HCT116 (cell line): ENCODE results near the gene DNAH5. TPM values are rescaled to one million over a fixed set of nuclear protein-coding genes. Genes with fewer than 3 reads are reported as not detected.

Source experiments
- ATAC-seq: fragments of 200-7000 bp; cut with Tn5 transposase; 2 replicates; pipeline ENCODE4 v1.9.1; 2020; ENCODE audit warnings: mild to moderate bottlenecking, moderate library complexity
- BruUV-seq: library from RNA; stranded (reverse); fragments of 400-500 nt; replicated peaks from 2 replicates; lab custom pipeline; 2021; lab: Mats Ljungman, UMichigan
- CTCF ChIA-PET: fragments of 300-600 bp; sonication (Branson Sonifier 250); formaldehyde crosslinking; loops from one replicate; lab custom pipeline; 2021; ENCODE audit warnings: antibody characterized with exemption; lab: Charles Lee
- POLR2A ChIA-PET: fragments of 300-600, 350-600 bp; sonication (Branson Sonifier 250); formaldehyde crosslinking; loops from one replicate; lab custom pipeline; 2021; ENCODE audit warnings: antibody characterized with exemption; lab: Charles Lee
- RAD21 ChIA-PET, 2 experiments: fragments of 300-600 bp; sonication (Branson Sonifier 250); formaldehyde crosslinking; loops; one replicate each; lab custom pipeline; 2023; ENCODE audit warnings: low total read pairs in 2 of 2; ENCODE audit not compliant: uncharacterized antibody in 2 of 2, unreplicated experiment in 2 of 2, low non-redundant PET in 1 of 2; lab: Charles Lee
- DNase-seq: peaks from one replicate; pipeline ENCODE4 v3.0.0-alpha.2; 2010; ENCODE audit warnings: low read depth, low spot score
- H2AFZ ChIP-seq: fragments of 200-600 bp; shearing (Covaris generic), sonication (generic); 2 replicates; pipeline ENCODE4 v1.6.1; 2017; ENCODE audit warnings: low read depth, mixed run types, mixed read lengths, antibody characterized with exemption, low read length; ENCODE audit not compliant: poor library complexity, severe bottlenecking
- H3K27ac ChIP-seq: 2 replicates; pipeline ENCODE4 v1.5.1; 2012; ENCODE audit warnings: low read depth, low read length
- H3K27me3 ChIP-seq: fragments of 200-600 bp; sonication (generic); 2 replicates; pipeline ENCODE4 v1.6.1; 2016; ENCODE audit warnings: mixed run types, low read length, mixed read lengths; ENCODE audit not compliant: insufficient read depth
- H3K36me3 ChIP-seq, 2 experiments: fragments of 200-500 bp in 1 of 2; fragments of 200-600 bp in 1 of 2; sonication (Bioruptor generic) in 1 of 2; sonication (generic) in 1 of 2; 2 replicates each; pipeline versions ENCODE4 v1.5.1 to v1.6.1; 2014 to 2016; ENCODE audit warnings: low read length in 2 of 2, inconsistent platforms in 1 of 2, mixed read lengths in 1 of 2, mixed run types in 1 of 2; ENCODE audit not compliant: insufficient read depth in 2 of 2, control insufficient read depth in 1 of 2
- H3K4me1 ChIP-seq, 2 experiments: fragments of 200-600 bp in 1 of 2; sonication (generic) in 1 of 2; 2 replicates each; pipeline versions ENCODE4 v1.5.1 to v1.6.1; 2012 to 2017; ENCODE audit warnings: low read length in 2 of 2, inconsistent platforms in 1 of 2, mild to moderate bottlenecking in 1 of 2, mixed read lengths in 1 of 2, mixed run types in 1 of 2, moderate library complexity in 1 of 2; ENCODE audit not compliant: insufficient read depth in 2 of 2, control insufficient read depth in 1 of 2
- H3K4me2 ChIP-seq: fragments of 200-600 bp; sonication (generic); 2 replicates; pipeline ENCODE4 v1.6.1; 2017; ENCODE audit warnings: mixed run types, low read length, mixed read lengths
- H3K4me3 ChIP-seq, 2 experiments: fragments of 200-600 bp in 1 of 2; sonication (generic) in 1 of 2; replicated peaks in 1 of 2; 2 replicates each; pipeline ENCODE4 v1.5.1; 2011 to 2016; ENCODE audit warnings: low read length in 2 of 2, control low read depth in 1 of 2, low read depth in 1 of 2, mild to moderate bottlenecking in 1 of 2, mixed read lengths in 1 of 2, mixed run types in 1 of 2
- H3K79me2 ChIP-seq: fragments of 200-600 bp; sonication (generic); 2 replicates; pipeline ENCODE4 v1.6.1; 2017; ENCODE audit warnings: mild to moderate bottlenecking, mixed run types, low read length, moderate library complexity, mixed read lengths; ENCODE audit not compliant: insufficient read depth
- H3K9ac ChIP-seq: fragments of 200-600 bp; sonication (generic); 2 replicates; pipeline ENCODE4 v1.6.1; 2016; ENCODE audit warnings: low read length, mixed read lengths
- H3K9me2 ChIP-seq: fragments of 200-600 bp; sonication (generic), shearing (Covaris generic); 2 replicates; pipeline ENCODE4 v1.6.1; 2017; ENCODE audit warnings: mixed run types, mild to moderate bottlenecking, moderate library complexity; ENCODE audit not compliant: insufficient read depth
- H3K9me3 ChIP-seq, 2 experiments: fragments of 200-500 bp in 1 of 2; fragments of 200-600 bp in 1 of 2; sonication (Bioruptor generic) in 1 of 2; sonication (generic) in 1 of 2; 2 replicates each; pipeline ENCODE4 v1.6.1; 2014 to 2017; ENCODE audit warnings: low read length in 2 of 2, mixed read lengths in 2 of 2, inconsistent platforms in 1 of 2, low read depth in 1 of 2, mild to moderate bottlenecking in 1 of 2, mixed run types in 1 of 2, moderate library complexity in 1 of 2; ENCODE audit not compliant: control insufficient read depth in 1 of 2, insufficient read depth in 1 of 2
- H4K20me1 ChIP-seq: fragments of 200-600 bp; sonication (generic), shearing (Covaris generic); 2 replicates; pipeline ENCODE4 v1.6.1; 2017; ENCODE audit warnings: mixed run types, mild to moderate bottlenecking, moderate library complexity; ENCODE audit not compliant: insufficient read depth
- CBX3 ChIP-seq: IDR thresholded peaks from 2 replicates; pipeline ENCODE4 v1.6.1; 2012; ENCODE audit warnings: low read depth
- CEBPB ChIP-seq: IDR thresholded peaks from 2 replicates; pipeline ENCODE4 v1.6.1; 2012; ENCODE audit warnings: low read depth
- EGR1 ChIP-seq: IDR thresholded peaks from 2 replicates; pipeline ENCODE4 v1.6.1; 2012; ENCODE audit warnings: low read depth
- ELF1 ChIP-seq: IDR thresholded peaks from 2 replicates; pipeline ENCODE4 v1.6.1; 2012; ENCODE audit warnings: low read depth, borderline replicate concordance
- EZH2 ChIP-seq: fragments of 200-600 bp; sonication (generic); IDR thresholded peaks from 2 replicates; pipeline ENCODE4 v1.6.1; 2017; ENCODE audit warnings: antibody characterized with exemption, mixed run types
- EZH2phosphoT487 ChIP-seq: fragments of 200-600 bp; IDR thresholded peaks from 2 replicates; pipeline ENCODE4 v1.6.1; 2018; ENCODE audit warnings: antibody characterized with exemption, borderline replicate concordance
- FOSL1 ChIP-seq: IDR thresholded peaks from 2 replicates; pipeline ENCODE4 v1.6.1; 2012; ENCODE audit warnings: low read depth
- JUND ChIP-seq: IDR thresholded peaks from 2 replicates; pipeline ENCODE4 v1.6.1; 2012
- MAX ChIP-seq: IDR thresholded peaks from 2 replicates; pipeline ENCODE4 v1.6.1; 2012
- POLR2AphosphoS5 ChIP-seq: IDR thresholded peaks from 2 replicates; pipeline ENCODE4 v1.6.1; 2011; ENCODE audit warnings: mild to moderate bottlenecking, low read depth, low read length, moderate library complexity
- RAD21 ChIP-seq: IDR thresholded peaks from 2 replicates; pipeline ENCODE4 v1.6.1; 2012; ENCODE audit warnings: low read depth, mild to moderate bottlenecking
- REST ChIP-seq: IDR thresholded peaks from 2 replicates; pipeline ENCODE4 v1.6.1; 2012; ENCODE audit warnings: low read depth
- SIN3A ChIP-seq: IDR thresholded peaks from 2 replicates; pipeline ENCODE4 v1.6.1; 2012; ENCODE audit warnings: low read depth
- SRF ChIP-seq: IDR thresholded peaks from 2 replicates; pipeline ENCODE4 v1.6.1; 2012; ENCODE audit warnings: low read depth
- TCF7L2 ChIP-seq: IDR thresholded peaks from 2 replicates; pipeline ENCODE4 v1.7.0; 2011; ENCODE audit warnings: borderline replicate concordance, inconsistent platforms; ENCODE audit not compliant: insufficient read depth, insufficient read length; ENCODE audit errors: extremely low read depth
- ZFX ChIP-seq: fragments of 450-650 bp; IDR thresholded peaks from 2 replicates; pipeline ENCODE4 v1.6.1; 2017
- intact Hi-C: fragments of 100-400 bp; cut with micrococcal nuclease; formaldehyde crosslinking; loops from 2 replicates; pipeline ENCODE4 v1.10.0; 2022
- total RNA-seq: library from RNA; stranded (reverse); gene quantifications from one replicate; pipeline ENCODE4 v1.2.1, GENCODE V29; 2021; ENCODE audit not compliant: unreplicated experiment
- TF ChIP-seq, protein P1 (sequence below), 3 experiments: fragments of 200-600 bp in 1 of 3; sonication (generic) in 1 of 3; IDR thresholded peaks in 2 of 3; conservative IDR thresholded peaks in 1 of 3; 2 replicates each; pipeline ENCODE4 v1.5.1; 2012 to 2017; ENCODE audit warnings: low read depth in 2 of 3, low read length in 2 of 3, antibody characterized with exemption in 1 of 3, borderline replicate concordance in 1 of 3, control low read depth in 1 of 3, mild to moderate bottlenecking in 1 of 3, mixed read lengths in 1 of 3, mixed run types in 1 of 3, moderate library complexity in 1 of 3; ENCODE audit not compliant: insufficient read depth in 1 of 3
- TF ChIP-seq, protein P2 (sequence below): IDR thresholded peaks from 2 replicates; pipeline ENCODE4 v1.6.1; 2011; ENCODE audit warnings: mild to moderate bottlenecking, low read length, moderate library complexity; ENCODE audit not compliant: insufficient replicate concordance; ENCODE audit errors: extremely low read depth

Gene DNAH5
- total RNA-seq, 1 experiment from 2014 or later: 0.37 TPM

DNA sequence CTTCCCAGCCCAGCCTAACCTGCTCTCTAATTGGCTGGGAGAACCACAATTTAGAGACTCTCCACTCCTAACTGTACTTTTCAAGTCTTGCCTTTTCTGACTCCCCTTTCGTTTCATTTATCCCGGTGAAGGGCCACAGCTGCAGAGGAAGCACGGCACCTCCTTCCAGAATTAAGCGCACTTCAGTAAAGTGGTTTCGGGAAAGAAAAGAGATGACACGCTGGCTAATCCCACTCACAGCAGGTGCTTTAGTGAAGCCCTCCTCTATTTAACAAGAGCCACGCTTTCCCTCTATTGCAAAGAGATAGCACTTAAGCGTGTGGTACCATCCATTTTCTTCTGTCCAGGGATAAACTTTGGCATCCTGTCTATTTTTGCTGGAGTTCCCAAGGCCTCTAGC, 4.8 kb downstream of the DNAH5 start:
- intact Hi-C loops: no loop called here
- ATAC-seq: no peak
- Histone ChIP-seq H3K27me3 (peaks cover 24% of the 10 kb centered on the region), H4K20me1 (no peaks in the 10 kb centered on the region), H3K9ac (no peak overlapping the region), H2AFZ (no peak overlapping the region), H3K36me3 (no peaks in the 10 kb centered on the region), H3K9me3 (no peaks in the 10 kb centered on the region), H3K79me2 (no peaks in the 10 kb centered on the region), H3K4me2 (no peak overlapping the region), H3K4me3 (no peak overlapping the region), H3K4me1 (no peaks in the 10 kb centered on the region), H3K27ac (no peak overlapping the region), H3K9me2 (no peaks in the 10 kb centered on the region)
- ChIA-PET RAD21 (no interaction called here), POLR2A (no interaction called here), CTCF (no interaction called here)
- no TSS peak for BruUV-seq
- no peak for TF ChIP-seq ZFX
- no peak for TF ChIP-seq SRF
- no peak for TF ChIP-seq CBX3
- no peak for TF ChIP-seq SIN3A
- TF ChIP-seq, protein P1, sequence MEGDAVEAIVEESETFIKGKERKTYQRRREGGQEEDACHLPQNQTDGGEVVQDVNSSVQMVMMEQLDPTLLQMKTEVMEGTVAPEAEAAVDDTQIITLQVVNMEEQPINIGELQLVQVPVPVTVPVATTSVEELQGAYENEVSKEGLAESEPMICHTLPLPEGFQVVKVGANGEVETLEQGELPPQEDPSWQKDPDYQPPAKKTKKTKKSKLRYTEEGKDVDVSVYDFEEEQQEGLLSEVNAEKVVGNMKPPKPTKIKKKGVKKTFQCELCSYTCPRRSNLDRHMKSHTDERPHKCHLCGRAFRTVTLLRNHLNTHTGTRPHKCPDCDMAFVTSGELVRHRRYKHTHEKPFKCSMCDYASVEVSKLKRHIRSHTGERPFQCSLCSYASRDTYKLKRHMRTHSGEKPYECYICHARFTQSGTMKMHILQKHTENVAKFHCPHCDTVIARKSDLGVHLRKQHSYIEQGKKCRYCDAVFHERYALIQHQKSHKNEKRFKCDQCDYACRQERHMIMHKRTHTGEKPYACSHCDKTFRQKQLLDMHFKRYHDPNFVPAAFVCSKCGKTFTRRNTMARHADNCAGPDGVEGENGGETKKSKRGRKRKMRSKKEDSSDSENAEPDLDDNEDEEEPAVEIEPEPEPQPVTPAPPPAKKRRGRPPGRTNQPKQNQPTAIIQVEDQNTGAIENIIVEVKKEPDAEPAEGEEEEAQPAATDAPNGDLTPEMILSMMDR (IDR thresholded peaks at IDR 0.05 in 2 of 3, conservative IDR thresholded peaks at IDR 0.05 in 1 of 3; ENCODE audit: borderline replicate concordance in 1 of 3, insufficient read depth in 1 of 3, low read depth in 2 of 3, low read length in 2 of 3): no peak
- TF ChIP-seq CEBPB: no peak
- no peak for TF ChIP-seq EZH2
- TF ChIP-seq MAX: no peak
- TF ChIP-seq EGR1: no peak
- no peak for TF ChIP-seq RAD21
- no peak for TF ChIP-seq REST
- no peak for TF ChIP-seq EZH2phosphoT487
- no peak for TF ChIP-seq TCF7L2
- no peak for TF ChIP-seq ELF1
- TF ChIP-seq, protein P2, sequence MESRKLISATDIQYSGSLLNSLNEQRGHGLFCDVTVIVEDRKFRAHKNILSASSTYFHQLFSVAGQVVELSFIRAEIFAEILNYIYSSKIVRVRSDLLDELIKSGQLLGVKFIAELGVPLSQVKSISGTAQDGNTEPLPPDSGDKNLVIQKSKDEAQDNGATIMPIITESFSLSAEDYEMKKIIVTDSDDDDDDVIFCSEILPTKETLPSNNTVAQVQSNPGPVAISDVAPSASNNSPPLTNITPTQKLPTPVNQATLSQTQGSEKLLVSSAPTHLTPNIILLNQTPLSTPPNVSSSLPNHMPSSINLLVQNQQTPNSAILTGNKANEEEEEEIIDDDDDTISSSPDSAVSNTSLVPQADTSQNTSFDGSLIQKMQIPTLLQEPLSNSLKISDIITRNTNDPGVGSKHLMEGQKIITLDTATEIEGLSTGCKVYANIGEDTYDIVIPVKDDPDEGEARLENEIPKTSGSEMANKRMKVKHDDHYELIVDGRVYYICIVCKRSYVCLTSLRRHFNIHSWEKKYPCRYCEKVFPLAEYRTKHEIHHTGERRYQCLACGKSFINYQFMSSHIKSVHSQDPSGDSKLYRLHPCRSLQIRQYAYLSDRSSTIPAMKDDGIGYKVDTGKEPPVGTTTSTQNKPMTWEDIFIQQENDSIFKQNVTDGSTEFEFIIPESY: no peak
- TF ChIP-seq POLR2AphosphoS5: no peak
- no peak for TF ChIP-seq JUND
- TF ChIP-seq FOSL1: no peak
- no peak for DNase-seq
